ENCODE measurements around the gene RUBCNL.
A peak's percentile ranks its signal among the peaks of the same experiment; 100 is the strongest.
"Not testable (repeated sequence)": the region's sequence is repeated elsewhere in the genome, so short reads cannot be mapped to it uniquely, and the experiment has no call there.

The RUBCNL gene

GRCh38 chr13:46387064-46387851 lies at the start of gene RUBCNL:
Gene RUBCNL, minus strand, starts transcription at chr13:46387252. Its CDS starts 14,777 bp downstream, at chr13:46372475.
- peak; percentile 23 for DNase-seq

- DNase-seq, result not testable (repeated sequence)
These were observed 42.5 kb upstream of the RUBCNL start for GRCh38 chr13:46429558-46429957.

GRCh38 chr13:46405457-46405856 lies 18.4 kb upstream of the RUBCNL start:
- no peak for DNase-seq

- no peak for DNase-seq
These were observed 17.7 kb upstream of the RUBCNL start for GRCh38 chr13:46404733-46405100.

GRCh38 chr13:46403851-46404732 lies 17.0 kb upstream of the RUBCNL start:
- peak; percentile 30 for DNase-seq

GRCh38 chr13:46402178-46402577 lies 15.1 kb upstream of the RUBCNL start:
- DNase-seq, result no peak

- DNase-seq, result no peak
These were observed 14.4 kb upstream of the RUBCNL start for GRCh38 chr13:46401432-46401831.

GRCh38 chr13:46396341-46396740 lies 9.3 kb upstream of the RUBCNL start:
- DNase-seq, result no peak

- DNase-seq, result peak; percentile 44
These were observed 5.9 kb upstream of the RUBCNL start for GRCh38 chr13:46392967-46393366.

GRCh38 chr13:46389457-46390451 lies 2.7 kb upstream of the RUBCNL start:
- peak; percentile 13 for DNase-seq

GRCh38 chr13:46388846-46389245 lies 1.8 kb upstream of the RUBCNL start:
- no peak for DNase-seq

- no peak for DNase-seq
These were observed 1.3 kb upstream of the RUBCNL start for GRCh38 chr13:46388308-46388707.

GRCh38 chr13:46386392-46387063 lies 524 bp downstream of the RUBCNL start:
- DNase-seq, result no peak

- no peak for DNase-seq
These were observed 1.1 kb downstream of the RUBCNL start for GRCh38 chr13:46385946-46386345.

- DNase-seq, result no peak
These were observed 3.7 kb downstream of the RUBCNL start for GRCh38 chr13:46383383-46383782.

GRCh38 chr13:46382224-46382623 lies 4.8 kb downstream of the RUBCNL start:
- DNase-seq, result no peak

GRCh38 chr13:46380242-46380641 lies 6.8 kb downstream of the RUBCNL start:
- no peak for DNase-seq

- DNase-seq, result no peak
These were observed 7.4 kb downstream of the RUBCNL start for GRCh38 chr13:46379611-46380010.

- no peak for DNase-seq
These were observed 8.6 kb downstream of the RUBCNL start for GRCh38 chr13:46378411-46378810.

GRCh38 chr13:46377554-46377953 lies 9.5 kb downstream of the RUBCNL start:
- no peak for DNase-seq

- no peak for DNase-seq
These were observed 12.3 kb downstream of the RUBCNL start for GRCh38 chr13:46374710-46375109.

- no peak for DNase-seq
These were observed 13.4 kb downstream of the RUBCNL start for GRCh38 chr13:46373623-46374022.

Measured in activated CD4-positive, alpha-beta T cell treated with anti-CD3 and anti-CD28 coated beads, Interleukin-2, amount 50 U/mL, for 16 hours (primary cell).